Fibroblast of villous mesenchyme (primary cell): ENCODE data around the gene SLC30A3. TPM values are rescaled to one million over a fixed set of nuclear protein-coding genes. Genes with fewer than 3 reads are reported as not detected.

Experiments
- DNase-seq: peaks from one replicate; pipeline ENCODE4 v3.0.0-alpha.2; 2010; ENCODE audit warnings: low read depth
- H3K4me3 ChIP-seq: 2 replicates; pipeline ENCODE4 v1.5.1; 2011; ENCODE audit warnings: low read depth, mild to moderate bottlenecking, low read length
- CTCF ChIP-seq: IDR thresholded peaks from 2 replicates; pipeline ENCODE4 v1.5.1; 2012; ENCODE audit warnings: low read depth, mild to moderate bottlenecking, low read length; ENCODE audit not compliant: insufficient read depth
- total RNA-seq: library from RNA; depleted of rRNA; stranded (reverse); fragments of >200 nt; gene quantifications from 2 replicates; pipeline ENCODE4 v1.2.3, GENCODE V29; 2012

SLC30A3 gene
- total RNA-seq, 1 donor, result not detected

- H3K4me3 ChIP-seq, result no peak overlapping the region
- TF ChIP-seq CTCF, result no peak
- DNase-seq, result no peak
Observed at GRCh38 chr2:27233341-27233740, 29.5 kb downstream of the SLC30A3 start.

- H3K4me3 ChIP-seq, result no peak overlapping the region
- DNase-seq, result no peak
- no peak for TF ChIP-seq CTCF
Observed at GRCh38 chr2:27231921-27232320, 30.9 kb downstream of the SLC30A3 start.

- TF ChIP-seq CTCF, result no peak
- no peak for DNase-seq
- no peak overlapping the region for H3K4me3 ChIP-seq
Observed at GRCh38 chr2:27227501-27227900, 35.3 kb downstream of the SLC30A3 start.

- no peak for DNase-seq
- TF ChIP-seq CTCF, result no peak
- no peak overlapping the region for H3K4me3 ChIP-seq
Observed at GRCh38 chr2:27225526-27225925, 37.3 kb downstream of the SLC30A3 start.

- DNase-seq, result no peak
- TF ChIP-seq CTCF, result no peak
- no peak overlapping the region for H3K4me3 ChIP-seq
Observed at GRCh38 chr2:27223416-27223815, 39.4 kb downstream of the SLC30A3 start.

- no peak for TF ChIP-seq CTCF
- no peak for DNase-seq
- H3K4me3 ChIP-seq, result no peak overlapping the region
Observed at GRCh38 chr2:27222407-27222806, 40.4 kb downstream of the SLC30A3 start.

GRCh38 chr2:27221166-27221565, 41.7 kb downstream of the SLC30A3 start:
- DNase-seq, result no peak
- no peak for TF ChIP-seq CTCF

More at GRCh38 chr2:27221166-27221565, 41.7 kb downstream of the SLC30A3 start:
- H3K4me3 ChIP-seq, result no peak overlapping the region
